Neural progenitor cell (in vitro differentiated cells): Measurements from ENCODE around the gene FCRL3.

Experiments
- EZH2 ChIP-seq: fragments of 200-600 bp; sonication (generic); IDR thresholded peaks from 2 replicates; pipeline ENCODE4 v1.6.1; 2017; ENCODE audit warnings: antibody characterized with exemption, mild to moderate bottlenecking, moderate library complexity
- TF ChIP-seq, protein P1 (sequence below): fragments of 200-600 bp; sonication (generic); IDR thresholded peaks from 2 replicates; pipeline ENCODE4 v1.5.1; 2017; ENCODE audit warnings: antibody characterized with exemption, mild to moderate bottlenecking

DNA sequence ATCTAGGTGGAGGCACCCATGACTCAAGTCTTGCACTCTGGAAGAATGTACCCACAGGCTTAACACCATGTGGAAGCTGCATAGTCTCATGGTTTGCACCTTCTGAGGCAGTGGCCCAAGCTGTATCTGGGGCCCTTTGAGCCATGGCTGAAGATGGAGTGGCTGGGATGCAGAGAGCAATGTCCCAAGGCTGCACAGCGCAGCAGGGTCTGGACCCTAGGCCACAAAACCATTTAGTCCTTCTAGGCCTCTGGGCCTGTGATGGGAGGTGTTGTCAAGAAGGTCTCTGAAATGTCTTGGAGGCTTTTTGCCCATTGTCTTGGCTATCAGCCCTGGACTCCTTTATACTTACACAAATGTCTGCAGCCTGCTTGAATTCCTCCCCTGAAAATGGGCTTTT lies 21.4 kb upstream of the FCRL3 start:
- TF ChIP-seq, protein P1, sequence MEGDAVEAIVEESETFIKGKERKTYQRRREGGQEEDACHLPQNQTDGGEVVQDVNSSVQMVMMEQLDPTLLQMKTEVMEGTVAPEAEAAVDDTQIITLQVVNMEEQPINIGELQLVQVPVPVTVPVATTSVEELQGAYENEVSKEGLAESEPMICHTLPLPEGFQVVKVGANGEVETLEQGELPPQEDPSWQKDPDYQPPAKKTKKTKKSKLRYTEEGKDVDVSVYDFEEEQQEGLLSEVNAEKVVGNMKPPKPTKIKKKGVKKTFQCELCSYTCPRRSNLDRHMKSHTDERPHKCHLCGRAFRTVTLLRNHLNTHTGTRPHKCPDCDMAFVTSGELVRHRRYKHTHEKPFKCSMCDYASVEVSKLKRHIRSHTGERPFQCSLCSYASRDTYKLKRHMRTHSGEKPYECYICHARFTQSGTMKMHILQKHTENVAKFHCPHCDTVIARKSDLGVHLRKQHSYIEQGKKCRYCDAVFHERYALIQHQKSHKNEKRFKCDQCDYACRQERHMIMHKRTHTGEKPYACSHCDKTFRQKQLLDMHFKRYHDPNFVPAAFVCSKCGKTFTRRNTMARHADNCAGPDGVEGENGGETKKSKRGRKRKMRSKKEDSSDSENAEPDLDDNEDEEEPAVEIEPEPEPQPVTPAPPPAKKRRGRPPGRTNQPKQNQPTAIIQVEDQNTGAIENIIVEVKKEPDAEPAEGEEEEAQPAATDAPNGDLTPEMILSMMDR = no peak
- TF ChIP-seq EZH2 = no peak
